Panc1 (cell line): ENCODE measurements around the gene C1orf159. TPM values are rescaled to one million over a fixed set of nuclear protein-coding genes. Genes with fewer than 3 reads are reported as not detected.
"Not testable (repeated sequence)": the region's sequence is repeated elsewhere in the genome, so short reads cannot be mapped to it uniquely, and the experiment has no call there.

Experiments used
- ATAC-seq: fragments of 200-7000 bp; cut with Tn5 transposase; 2 replicates; pipeline ENCODE4 v1.9.1; 2020; ENCODE audit warnings: mild to moderate bottlenecking, moderate library complexity
- BruUV-seq: library from RNA; stranded (reverse); fragments of 400-500 nt; replicated peaks from 2 replicates; lab custom pipeline; 2021; lab: Mats Ljungman, UMichigan
- CTCF ChIA-PET: fragments of 300-600 bp; sonication (Branson Sonifier 250); formaldehyde crosslinking; loops from one replicate; lab custom pipeline; 2022; ENCODE audit warnings: antibody characterized with exemption; lab: Charles Lee
- POLR2A ChIA-PET: fragments of 300-600 bp; sonication (Branson Sonifier 250); formaldehyde crosslinking; loops from one replicate; lab custom pipeline; 2022; ENCODE audit warnings: antibody characterized with exemption; lab: Charles Lee
- DNase-seq: peaks from one replicate; pipeline ENCODE4 v3.0.0-alpha.2; 2010; ENCODE audit warnings: low read depth, low spot score
- H3K27ac ChIP-seq: 2 replicates; pipeline ENCODE4 v1.5.1; 2011; ENCODE audit warnings: mild to moderate bottlenecking, low read length, inconsistent platforms
- H3K27me3 ChIP-seq: fragments of 200-500 bp; sonication (Bioruptor generic); 2 replicates; pipeline ENCODE4 v1.6.0; 2014; ENCODE audit warnings: low read length, inconsistent platforms; ENCODE audit not compliant: control insufficient read depth, insufficient read depth
- H3K36me3 ChIP-seq: fragments of 200-500 bp; sonication (Bioruptor generic); 2 replicates; pipeline ENCODE4 v1.5.1; 2014; ENCODE audit warnings: inconsistent platforms, mild to moderate bottlenecking, low read length, moderate library complexity; ENCODE audit not compliant: control insufficient read depth, insufficient read depth
- H3K4me1 ChIP-seq: 2 replicates; pipeline ENCODE4 v1.5.1; 2011; ENCODE audit warnings: inconsistent platforms, mild to moderate bottlenecking, low read length, moderate library complexity; ENCODE audit not compliant: control insufficient read depth, insufficient read depth
- H3K4me3 ChIP-seq, 2 experiments: 2 replicates each; pipeline ENCODE4 v1.5.1; 2011 to 2012; ENCODE audit warnings: low read depth in 2 of 2, low read length in 2 of 2, mild to moderate bottlenecking in 2 of 2, inconsistent platforms in 1 of 2, moderate library complexity in 1 of 2
- H3K9me3 ChIP-seq: fragments of 200-500 bp; sonication (Bioruptor generic); 2 replicates; pipeline ENCODE4 v1.5.1; 2014; ENCODE audit warnings: low read depth, mild to moderate bottlenecking, inconsistent platforms, low read length, moderate library complexity; ENCODE audit not compliant: control insufficient read depth, insufficient read depth
- CTCF ChIP-seq: fragments of 450-650 bp; IDR thresholded peaks from 2 replicates; pipeline ENCODE4 v1.5.1; 2017; ENCODE audit warnings: mild to moderate bottlenecking
- POLR2AphosphoS5 ChIP-seq: IDR thresholded peaks from 2 replicates; pipeline ENCODE4 v1.6.1; 2012; ENCODE audit warnings: mild to moderate bottlenecking, low read depth, low read length, moderate library complexity
- REST ChIP-seq, 2 experiments: IDR thresholded peaks; 2 replicates each; pipeline ENCODE4 v1.6.1; 2011 to 2012; ENCODE audit warnings: low read depth in 2 of 2, control low read depth in 1 of 2, low read length in 1 of 2, mild to moderate bottlenecking in 1 of 2, moderate library complexity in 1 of 2; ENCODE audit not compliant: insufficient read depth in 1 of 2
- SIN3A ChIP-seq: IDR thresholded peaks from 2 replicates; pipeline ENCODE4 v1.6.1; 2012; ENCODE audit warnings: low read depth, mild to moderate bottlenecking, low read length, moderate library complexity, borderline replicate concordance; ENCODE audit not compliant: insufficient read depth
- TCF7L2 ChIP-seq: IDR thresholded peaks from 2 replicates; pipeline ENCODE4 v1.6.1; 2011; ENCODE audit warnings: mild to moderate bottlenecking, low read depth, low read length, inconsistent platforms
- in situ Hi-C: cut with HindIII; loops from 2 replicates; pipeline ENCODE4 v1.10.0; 2016; ENCODE audit warnings: low sequenced_read_pairs, low pct_unique_long_range_greater_than_20kb
- intact Hi-C: fragments of 100-400 bp; cut with micrococcal nuclease; formaldehyde crosslinking; loops from one replicate; pipeline ENCODE4 v1.10.0; 2022; ENCODE audit not compliant: unreplicated experiment
- total RNA-seq: library from RNA; stranded (reverse); gene quantifications from one replicate; pipeline ENCODE4 v1.2.1, GENCODE V29; 2021; ENCODE audit not compliant: unreplicated experiment

The C1orf159 gene
- total RNA-seq, 1 experiment from 2014 or later = 28.8 TPM

DNA sequence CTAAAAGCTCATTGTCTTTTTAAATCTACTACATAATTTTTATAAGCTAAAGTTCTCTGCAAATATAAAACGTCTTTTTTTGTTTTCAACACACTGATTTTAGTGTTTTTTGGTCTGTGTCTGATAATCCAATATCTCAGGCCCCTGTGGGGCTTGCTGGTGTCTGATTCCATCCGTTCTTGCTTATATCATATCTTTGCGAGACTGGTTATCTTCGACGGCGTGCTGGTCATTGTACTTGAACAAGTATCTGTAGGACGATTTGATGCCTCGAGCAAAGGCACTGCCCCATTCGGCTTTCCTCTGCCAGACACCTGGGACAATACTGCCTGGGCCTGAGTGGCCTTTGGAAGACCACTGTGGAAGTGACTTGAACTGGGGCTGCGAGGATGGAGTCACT is 39.4 kb upstream of the C1orf159 start:
- intact Hi-C loops = no loop called here
- Histone ChIP-seq H3K4me3 (no peak overlapping the region), H3K27me3 (no peaks in the 10 kb centered on the region), H3K36me3 (no peaks in the 10 kb centered on the region; the same call in 1 of the 2 replicates), H3K9me3 (no peaks in the 10 kb centered on the region), H3K4me1 (peaks cover 12% of the 10 kb centered on the region), H3K27ac (no peak overlapping the region)
- no peak for DNase-seq
- no peak for ATAC-seq
- CTCF ChIA-PET = interaction anchor here (0.6 kb wide), 1 partner anchor 18 kb away, joined by 3 read pairs; the partner anchor contains the start of gene TTLL10
- POLR2A ChIA-PET = no interaction called here
- in situ Hi-C loops = no loop called here
- BruUV-seq = no TSS peak
- TF ChIP-seq TCF7L2 (no peak), POLR2AphosphoS5 (no peak), REST (IDR thresholded peaks at IDR 0.05; ENCODE audit: insufficient read depth in 1 of 2, low read depth in 2 of 2, low read length in 1 of 2) (no peak), SIN3A (no peak), CTCF (no peak)

- Histone ChIP-seq H3K27ac (no peak overlapping the region), H3K9me3 (no peaks in the 10 kb centered on the region), H3K27me3 (no peaks in the 10 kb centered on the region), H3K36me3 (no peaks in the 10 kb centered on the region; the same call in 1 of the 2 replicates), H3K4me3 (no peak overlapping the region), H3K4me1 (peaks cover 12% of the 10 kb centered on the region)
- ChIA-PET CTCF (no interaction called here), POLR2A (no interaction called here)
- intact Hi-C loops (no loop called here), in situ Hi-C loops (no loop called here)
- no TSS peak for BruUV-seq
- no peak for DNase-seq
- TF ChIP-seq POLR2AphosphoS5 (no peak), TCF7L2 (no peak), REST (IDR thresholded peaks at IDR 0.05; ENCODE audit: insufficient read depth in 1 of 2, low read depth in 2 of 2, low read length in 1 of 2) (no peak), SIN3A (no peak), CTCF (no peak)
- no peak for ATAC-seq
Observed at GRCh38 chr1:1153874-1154273, 38.0 kb upstream of the C1orf159 start.

DNA sequence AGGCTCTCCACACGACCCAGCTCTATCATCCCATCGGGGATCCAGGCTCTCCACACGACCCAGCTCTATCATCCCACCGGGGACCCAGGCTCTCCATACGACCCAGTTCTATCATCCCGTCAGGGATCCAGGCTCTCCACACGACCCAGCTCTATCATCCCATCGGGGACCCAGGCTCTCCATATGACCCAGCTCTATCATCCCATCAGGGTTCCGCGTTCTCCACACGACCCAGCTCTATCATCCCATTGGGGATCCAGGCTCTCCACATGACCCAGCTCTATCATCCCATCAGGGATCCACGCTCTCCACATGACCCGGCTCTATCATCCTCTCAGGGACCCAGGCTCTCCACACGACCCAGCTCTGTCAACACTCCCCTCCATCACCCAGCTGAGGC is 37.3 kb upstream of the C1orf159 start:
- H3K4me3 ChIP-seq, intact Hi-C loops, H3K4me1 ChIP-seq, ATAC-seq, H3K9me3 ChIP-seq, H3K27me3 ChIP-seq, DNase-seq, H3K27ac ChIP-seq, CTCF ChIA-PET, BruUV-seq, POLR2A ChIA-PET, H3K36me3 ChIP-seq, in situ Hi-C loops: not testable (repeated sequence)

- H3K36me3 ChIP-seq, H3K27me3 ChIP-seq, in situ Hi-C loops, H3K27ac ChIP-seq, BruUV-seq, H3K9me3 ChIP-seq, CTCF ChIA-PET, DNase-seq, H3K4me1 ChIP-seq, intact Hi-C loops, ATAC-seq, POLR2A ChIA-PET, H3K4me3 ChIP-seq: not testable (repeated sequence)
Observed at GRCh38 chr1:1152431-1152830, 36.5 kb upstream of the C1orf159 start.
